Astrocyte (in vitro differentiated cells and primary cell): ENCODE results near the gene LLPH. TPM values are rescaled to one million over a fixed set of nuclear protein-coding genes. Genes with fewer than 3 reads are reported as not detected.
A peak's percentile ranks its signal among the peaks of the same experiment; 100 is the strongest.

ENCODE experiments used
- DNase-seq: peaks from one replicate; pipeline ENCODE4 v3.0.0-alpha.2; 2010; ENCODE audit warnings: low read depth
- FAIRE-seq: peaks from 2 replicates; lab custom pipeline; 2011; peaks lifted over from hg19 to GRCh38; lab: Jason Lieb, UNC
- H2AFZ ChIP-seq: 2 replicates; pipeline ENCODE4 v1.6.0; 2012; ENCODE audit warnings: low read depth, low read length, inconsistent platforms
- H3K27ac ChIP-seq: 2 replicates; pipeline ENCODE4 v1.5.1; 2011; ENCODE audit warnings: low read depth, low read length, inconsistent platforms
- H3K27me3 ChIP-seq: 2 replicates; pipeline ENCODE4 v1.6.0; 2011; ENCODE audit warnings: low read length, inconsistent platforms; ENCODE audit not compliant: insufficient read depth
- H3K36me3 ChIP-seq: 2 replicates; pipeline ENCODE4 v1.5.1; 2011; ENCODE audit warnings: low read length, inconsistent platforms; ENCODE audit not compliant: insufficient read depth
- H3K4me1 ChIP-seq: 2 replicates; pipeline ENCODE4 v1.5.1; 2011; ENCODE audit warnings: low read length, inconsistent platforms; ENCODE audit not compliant: insufficient read depth
- H3K4me2 ChIP-seq: 2 replicates; pipeline ENCODE4 v1.6.0; 2012; ENCODE audit warnings: low read length, inconsistent platforms
- H3K4me3 ChIP-seq: 2 replicates; pipeline ENCODE4 v1.5.1; 2011; ENCODE audit warnings: low read depth, mild to moderate bottlenecking, low read length, inconsistent platforms; ENCODE audit not compliant: insufficient read depth
- H3K79me2 ChIP-seq: 2 replicates; pipeline ENCODE4 v1.6.0; 2012; ENCODE audit warnings: mild to moderate bottlenecking, low read length, inconsistent platforms; ENCODE audit not compliant: insufficient read depth
- H3K9ac ChIP-seq: 2 replicates; pipeline ENCODE4 v1.6.0; 2012; ENCODE audit warnings: mild to moderate bottlenecking, low read length, inconsistent platforms
- H3K9me3 ChIP-seq: 2 replicates; pipeline ENCODE4 v1.5.1; 2012; ENCODE audit warnings: low read depth, mild to moderate bottlenecking, low read length, inconsistent platforms; ENCODE audit not compliant: insufficient read depth
- H4K20me1 ChIP-seq: 2 replicates; pipeline ENCODE4 v1.6.0; 2012; ENCODE audit warnings: low read length, inconsistent platforms; ENCODE audit not compliant: insufficient read depth
- H3K27ac Mint-ChIP-seq: one replicate; pipeline ENCODE4 v1.8.0; 2021; ENCODE audit warnings: mild to moderate bottlenecking, mixed read lengths; ENCODE audit not compliant: unreplicated experiment
- H3K27me3 Mint-ChIP-seq: one replicate; pipeline ENCODE4 v1.8.0; 2021; ENCODE audit warnings: low read depth, mixed read lengths; ENCODE audit not compliant: unreplicated experiment
- H3K36me3 Mint-ChIP-seq: one replicate; pipeline ENCODE4 v1.8.0; 2021; ENCODE audit warnings: low read depth, mixed read lengths; ENCODE audit not compliant: unreplicated experiment
- H3K4me1 Mint-ChIP-seq: one replicate; pipeline ENCODE4 v1.8.0; 2021; ENCODE audit warnings: low read depth, mixed read lengths; ENCODE audit not compliant: unreplicated experiment
- H3K4me3 Mint-ChIP-seq: one replicate; pipeline ENCODE4 v1.8.0; 2021; ENCODE audit warnings: mild to moderate bottlenecking, moderate library complexity, mixed read lengths; ENCODE audit not compliant: unreplicated experiment
- H3K9me3 Mint-ChIP-seq: one replicate; pipeline ENCODE4 v1.8.0; 2021; ENCODE audit warnings: mild to moderate bottlenecking, mixed read lengths; ENCODE audit not compliant: unreplicated experiment
- CTCF ChIP-seq: IDR thresholded peaks from 2 replicates; pipeline ENCODE4 v1.5.1; 2011; ENCODE audit warnings: low read depth, mild to moderate bottlenecking, inconsistent platforms, low read length, moderate library complexity; ENCODE audit not compliant: insufficient read depth
- EZH2 ChIP-seq: IDR thresholded peaks from 2 replicates; pipeline ENCODE4 v1.6.1; 2012; ENCODE audit warnings: mild to moderate bottlenecking, low read length, inconsistent platforms; ENCODE audit not compliant: insufficient read depth
- total RNA-seq: library from RNA; stranded (reverse); gene quantifications from 2 replicates; pipeline ENCODE4 v1.2.1, GENCODE V29; 2021

Gene LLPH
- total RNA-seq, 1 donor from 2014 or later: 37.3 TPM

DNA sequence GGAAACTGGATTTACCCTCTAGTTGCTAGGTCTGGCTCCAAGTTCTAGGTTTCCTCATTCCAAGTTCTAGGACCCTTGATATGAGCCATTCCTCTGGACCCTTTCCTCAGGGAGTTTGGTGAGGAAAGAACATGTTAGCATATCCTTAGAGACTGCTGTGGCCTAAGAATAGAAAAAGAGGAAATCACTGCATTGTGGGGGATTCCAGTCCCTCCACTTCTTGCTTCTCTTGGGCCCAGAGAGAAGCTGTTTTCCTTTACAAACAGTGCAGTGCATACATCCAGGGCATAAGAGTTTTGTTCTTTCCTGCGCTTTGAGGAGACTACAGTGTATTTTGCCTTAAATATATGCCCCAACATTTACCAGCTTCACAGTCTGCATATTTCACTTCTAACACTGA is 59.0 kb downstream of the LLPH start:
- Histone ChIP-seq H3K4me2 (no peak overlapping the region), H3K9me3 (no peaks in the 10 kb centered on the region), H3K4me3 (no peak overlapping the region), H3K36me3 (no peaks in the 10 kb centered on the region), H3K9ac (no peak overlapping the region), H3K27ac (no peak overlapping the region), H4K20me1 (no peaks in the 10 kb centered on the region), H3K79me2 (no peaks in the 10 kb centered on the region), H2AFZ (no peak overlapping the region), H3K27me3 (peaks cover 8% of the 10 kb centered on the region), H3K4me1 (peaks cover 3% of the 10 kb centered on the region)
- TF ChIP-seq CTCF: no peak
- no peak for TF ChIP-seq EZH2
- H3K27me3 Mint-ChIP-seq: no peaks in the 10 kb centered on the region
- H3K27ac Mint-ChIP-seq: no peak overlapping the region
- H3K36me3 Mint-ChIP-seq: no peaks in the 10 kb centered on the region
- no peak for FAIRE-seq
- no peak overlapping the region for H3K4me3 Mint-ChIP-seq
- H3K9me3 Mint-ChIP-seq: no peaks in the 10 kb centered on the region
- no peak for DNase-seq
- peaks cover 12% of the 10 kb centered on the region for H3K4me1 Mint-ChIP-seq

DNA sequence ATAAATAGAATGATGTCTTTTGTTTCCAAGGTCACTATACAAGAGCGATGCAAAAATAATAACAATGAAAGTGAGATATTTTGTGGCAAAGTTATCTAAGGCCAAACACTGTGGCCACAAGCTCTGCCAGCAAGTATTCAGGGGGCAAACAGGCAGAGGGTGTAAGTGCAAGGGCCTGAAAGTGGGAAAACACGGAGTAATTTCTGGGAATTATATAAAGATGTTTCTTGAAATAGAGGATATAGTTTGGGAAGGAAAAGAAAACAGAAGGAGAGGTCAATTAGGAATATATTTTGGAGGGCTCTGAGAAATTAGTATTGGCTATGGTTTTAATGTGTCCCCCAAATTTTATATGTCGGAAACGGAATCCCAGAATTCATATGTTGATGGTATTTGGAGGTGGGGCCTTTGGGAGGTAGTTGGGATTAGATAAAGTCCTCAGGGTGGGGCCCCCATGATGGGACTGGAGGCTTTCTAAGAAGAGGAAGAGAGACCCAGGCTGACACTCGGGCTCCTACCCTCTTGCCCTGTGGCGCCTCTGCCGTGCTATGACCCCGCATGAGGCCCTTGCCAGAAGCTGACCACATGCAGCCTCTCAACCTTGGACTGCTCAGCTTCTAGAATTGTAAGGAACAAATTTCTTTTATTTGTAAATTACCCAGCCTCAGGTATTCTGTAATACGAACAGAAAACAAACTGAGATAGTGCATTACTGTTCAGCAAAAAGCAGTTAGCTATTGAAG is 60.0 kb downstream of the LLPH start:
- no peak for FAIRE-seq

More for the DNA sequence above, 60.0 kb downstream of the LLPH start:
- H4K20me1 ChIP-seq: peaks cover 3% of the 10 kb centered on the region
- H3K27me3 ChIP-seq: peaks cover 8% of the 10 kb centered on the region
- no peaks in the 10 kb centered on the region for H3K27me3 Mint-ChIP-seq
- peak overlapping the region; percentile 55 for H3K27ac Mint-ChIP-seq
- H3K9ac ChIP-seq: no peak overlapping the region
- H3K36me3 ChIP-seq: no peaks in the 10 kb centered on the region
- no peaks in the 10 kb centered on the region for H3K79me2 ChIP-seq
- peaks cover 22% of the 10 kb centered on the region for H3K4me1 Mint-ChIP-seq
- no peak overlapping the region for H3K4me3 Mint-ChIP-seq
- H3K9me3 Mint-ChIP-seq: no peaks in the 10 kb centered on the region
- no peak overlapping the region for H3K4me3 ChIP-seq
- H2AFZ ChIP-seq: no peak overlapping the region
- no peak for DNase-seq
- H3K4me1 ChIP-seq: peaks cover 13% of the 10 kb centered on the region
- no peaks in the 10 kb centered on the region for H3K36me3 Mint-ChIP-seq
- no peak overlapping the region for H3K27ac ChIP-seq
- H3K9me3 ChIP-seq: no peaks in the 10 kb centered on the region
- H3K4me2 ChIP-seq: no peak overlapping the region
- no peak for TF ChIP-seq EZH2
- no peak for TF ChIP-seq CTCF
